ENCODE results near the gene CYSLTR2. TPM values are rescaled to one million over a fixed set of nuclear protein-coding genes. Genes with fewer than 3 reads are reported as not detected.

Gene CYSLTR2, protein sequence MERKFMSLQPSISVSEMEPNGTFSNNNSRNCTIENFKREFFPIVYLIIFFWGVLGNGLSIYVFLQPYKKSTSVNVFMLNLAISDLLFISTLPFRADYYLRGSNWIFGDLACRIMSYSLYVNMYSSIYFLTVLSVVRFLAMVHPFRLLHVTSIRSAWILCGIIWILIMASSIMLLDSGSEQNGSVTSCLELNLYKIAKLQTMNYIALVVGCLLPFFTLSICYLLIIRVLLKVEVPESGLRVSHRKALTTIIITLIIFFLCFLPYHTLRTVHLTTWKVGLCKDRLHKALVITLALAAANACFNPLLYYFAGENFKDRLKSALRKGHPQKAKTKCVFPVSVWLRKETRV
- total RNA-seq, result 1 to 10 TPM; 2.9 to 3.3 TPM

GRCh38 chr13:48653472-48653939 is at the start of gene CYSLTR2:
TSS of gene CYSLTR2 (plus strand) at chr13:48653929. CDS start at chr13:48706818, 52,889 bp downstream.
- DNase-seq (peak; percentile 48), ATAC-seq (peak; percentile 89)
- no peaks in the 10 kb centered on the region for H3K9me3 Mint-ChIP-seq (ENCODE audit: insufficient read depth)
- peak within 1 kb of the TSS; percentile 71 for H3K4me3 Mint-ChIP-seq
- H3K27ac Mint-ChIP-seq, result peak within 1 kb of the TSS; percentile 73
- POLR2A ChIA-PET, result interaction anchor here (0.7 to 1.1 kb wide), 4 partner anchors 78 to 791 kb away, joined by 3 to 6 read pairs (median 3); no protein-coding TSS in a partner anchor
- H3K4me1 Mint-ChIP-seq (ENCODE audit: low read depth), result peaks cover 26% of the 10 kb centered on the region
- no peaks in the 10 kb centered on the region for H3K36me3 Mint-ChIP-seq (ENCODE audit: low read depth)
- CTCF ChIA-PET, result interaction anchor here (1.5 to 1.6 kb wide), 3 partner anchors 74 to 116 kb away, joined by 3 to 5 read pairs (median 3); no protein-coding TSS in a partner anchor
- H3K27me3 Mint-ChIP-seq (ENCODE audit: low read depth), result no peaks in the 10 kb centered on the region

GRCh38 chr13:48615049-48615448 is 38.7 kb upstream of the CYSLTR2 start:
- CTCF ChIA-PET, result interaction anchor here (0.6 kb wide), 1 partner anchor 372 kb away, joined by 3 read pairs; no protein-coding TSS in a partner anchor
- DNase-seq (no peak), ATAC-seq (no peak)
- POLR2A ChIA-PET, result no interaction called here
- Mint-ChIP-seq H3K27ac (no peak overlapping the region), H3K9me3 (ENCODE audit: insufficient read depth) (peaks cover 21% of the 10 kb centered on the region), H3K4me1 (ENCODE audit: low read depth) (no peaks in the 10 kb centered on the region), H3K27me3 (ENCODE audit: low read depth) (no peaks in the 10 kb centered on the region), H3K36me3 (ENCODE audit: low read depth) (peaks cover 2% of the 10 kb centered on the region), H3K4me3 (no peak overlapping the region)

DNA sequence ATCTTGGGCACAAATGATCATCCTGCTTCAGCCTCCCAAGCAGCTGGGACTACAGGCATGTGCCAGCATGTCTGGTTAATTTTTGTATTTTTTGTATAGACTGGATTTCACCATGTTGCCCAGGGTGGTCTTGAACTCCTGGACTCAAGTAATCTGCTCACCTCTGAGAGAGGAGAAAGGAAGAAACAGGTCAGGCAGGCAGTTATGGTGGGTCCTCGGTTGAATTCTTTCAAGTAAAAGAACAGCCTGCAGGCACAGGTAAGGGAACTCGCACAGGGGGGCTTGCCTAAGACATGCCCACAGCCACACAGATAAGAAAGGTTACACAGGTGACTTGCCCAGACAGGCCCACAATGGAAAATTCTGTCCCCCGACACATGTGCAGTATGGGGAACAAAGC is 34.8 kb upstream of the CYSLTR2 start:
- Mint-ChIP-seq H3K27me3 (ENCODE audit: low read depth) (no peaks in the 10 kb centered on the region), H3K4me1 (ENCODE audit: low read depth) (no peaks in the 10 kb centered on the region), H3K27ac (no peak overlapping the region), H3K9me3 (ENCODE audit: insufficient read depth) (peaks cover 40% of the 10 kb centered on the region), H3K4me3 (no peak overlapping the region), H3K36me3 (ENCODE audit: low read depth) (peaks cover 6% of the 10 kb centered on the region)
- DNase-seq (no peak), ATAC-seq (no peak)
- ChIA-PET CTCF (no interaction called here), POLR2A (no interaction called here)

DNA sequence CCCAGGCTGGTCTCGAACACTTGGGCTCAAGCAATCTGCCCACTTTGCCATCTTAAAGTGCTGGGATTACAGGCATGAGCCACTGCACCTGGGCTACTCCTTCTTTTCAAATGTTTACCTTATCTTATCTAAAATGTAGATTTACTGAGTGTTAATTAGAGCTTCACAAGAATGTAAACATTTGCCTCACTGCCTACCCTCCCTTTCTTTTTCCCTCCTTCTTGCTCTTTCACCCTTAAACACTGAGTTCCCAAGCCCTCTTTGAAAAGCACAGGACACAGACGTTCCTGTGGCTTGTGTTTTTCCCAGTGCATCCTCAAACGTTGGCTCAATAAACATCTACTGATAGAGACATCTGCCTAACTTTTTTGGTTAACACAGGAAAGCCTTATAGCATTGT is 32.7 kb upstream of the CYSLTR2 start:
- POLR2A ChIA-PET, result no interaction called here

DNA sequence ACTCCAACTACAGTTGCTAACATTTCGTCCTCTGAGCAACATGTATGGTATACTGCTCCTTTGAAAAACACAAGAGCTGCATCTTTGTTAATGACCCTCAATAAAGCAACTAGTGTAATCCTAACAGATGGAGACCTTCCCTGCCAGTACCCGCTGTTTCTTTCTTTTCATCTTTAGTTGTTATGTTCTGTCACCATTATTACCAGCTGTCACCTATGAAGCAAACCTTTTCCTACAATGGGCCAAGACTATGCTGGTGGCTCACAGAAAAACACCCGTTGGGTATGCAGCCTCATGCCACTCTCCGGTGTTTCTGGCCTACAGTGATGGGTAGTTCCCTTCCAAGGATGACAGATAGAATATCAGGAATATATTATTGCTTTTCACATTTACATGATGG is 29.7 kb upstream of the CYSLTR2 start:
- H3K27ac Mint-ChIP-seq, result no peak overlapping the region
- H3K36me3 Mint-ChIP-seq (ENCODE audit: low read depth), result peaks cover 6% of the 10 kb centered on the region
- H3K27me3 Mint-ChIP-seq (ENCODE audit: low read depth), result no peaks in the 10 kb centered on the region
- no peaks in the 10 kb centered on the region for H3K4me1 Mint-ChIP-seq (ENCODE audit: low read depth)
- no peak overlapping the region for H3K4me3 Mint-ChIP-seq
- ATAC-seq (no peak), DNase-seq (no peak)
- POLR2A ChIA-PET, result no interaction called here
- CTCF ChIA-PET, result interaction anchor here (1.0 kb wide), 1 partner anchor 9 kb away, joined by 3 read pairs; no protein-coding TSS in a partner anchor
- H3K9me3 Mint-ChIP-seq (ENCODE audit: insufficient read depth), result peaks cover 27% of the 10 kb centered on the region

More for the DNA sequence above, 32.7 kb upstream of the CYSLTR2 start:
- CTCF ChIA-PET, result no interaction called here
- DNase-seq, result no peak
- Mint-ChIP-seq H3K36me3 (ENCODE audit: low read depth) (peaks cover 6% of the 10 kb centered on the region), H3K27ac (no peak overlapping the region), H3K27me3 (ENCODE audit: low read depth) (no peaks in the 10 kb centered on the region), H3K4me3 (no peak overlapping the region), H3K4me1 (ENCODE audit: low read depth) (no peaks in the 10 kb centered on the region), H3K9me3 (ENCODE audit: insufficient read depth) (peaks cover 40% of the 10 kb centered on the region)
- ATAC-seq, result no peak

DNA sequence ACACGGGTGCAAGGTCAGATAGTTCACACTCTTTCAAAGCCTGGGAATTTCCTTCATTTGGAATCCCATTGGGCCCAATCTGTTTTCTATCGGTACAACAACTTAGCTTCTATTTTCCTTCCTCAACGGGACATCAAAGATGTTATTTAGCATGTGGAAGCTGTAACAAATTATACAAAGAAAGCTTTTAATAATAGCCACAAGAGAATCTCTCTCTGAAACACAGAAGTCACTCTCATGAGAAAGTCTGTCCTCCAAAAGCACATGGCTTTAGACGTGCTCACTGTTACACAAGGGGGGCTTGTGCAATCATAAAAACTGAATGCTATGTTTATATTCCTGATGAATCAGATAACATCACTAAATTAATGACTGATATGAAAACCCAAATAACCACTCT is 28.9 kb upstream of the CYSLTR2 start:
- Mint-ChIP-seq H3K27me3 (ENCODE audit: low read depth) (no peaks in the 10 kb centered on the region), H3K4me3 (no peak overlapping the region), H3K9me3 (ENCODE audit: insufficient read depth) (peaks cover 25% of the 10 kb centered on the region), H3K4me1 (ENCODE audit: low read depth) (no peaks in the 10 kb centered on the region), H3K36me3 (ENCODE audit: low read depth) (peaks cover 6% of the 10 kb centered on the region), H3K27ac (no peak overlapping the region)
- CTCF ChIA-PET, result no interaction called here
- DNase-seq (no peak), ATAC-seq (no peak)
- POLR2A ChIA-PET, result no interaction called here

- Mint-ChIP-seq H3K27me3 (ENCODE audit: low read depth) (no peaks in the 10 kb centered on the region), H3K27ac (no peak overlapping the region), H3K9me3 (ENCODE audit: insufficient read depth) (peaks cover 19% of the 10 kb centered on the region), H3K4me1 (ENCODE audit: low read depth) (no peaks in the 10 kb centered on the region), H3K4me3 (no peak overlapping the region), H3K36me3 (ENCODE audit: low read depth) (peaks cover 3% of the 10 kb centered on the region)
- ChIA-PET POLR2A (no interaction called here), CTCF (no interaction called here)
- no peak for DNase-seq
- ATAC-seq, result no peak
Measured at GRCh38 chr13:48625413-48626076, 28.2 kb upstream of the CYSLTR2 start.

DNA sequence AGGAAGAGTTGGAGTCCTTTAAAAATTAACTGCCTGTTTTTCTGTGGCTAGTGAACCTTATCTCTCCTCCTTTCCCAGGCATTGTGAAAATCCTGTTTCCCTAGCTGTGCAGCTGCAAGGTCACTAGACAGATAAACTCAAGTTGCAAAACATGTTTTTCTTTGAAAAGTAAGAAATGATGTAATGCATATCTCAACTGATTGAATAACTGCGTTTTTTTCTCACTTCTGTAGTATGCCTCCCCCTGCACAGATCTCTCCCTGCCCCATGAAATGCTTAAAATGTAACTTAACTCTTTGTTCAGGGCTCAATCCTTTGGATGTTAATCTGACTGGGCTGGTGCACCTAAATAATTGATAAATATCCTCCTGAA is 27.7 kb upstream of the CYSLTR2 start:
- no peak overlapping the region for H3K27ac Mint-ChIP-seq
- ATAC-seq (no peak), DNase-seq (no peak)
- H3K36me3 Mint-ChIP-seq (ENCODE audit: low read depth), result peaks cover 3% of the 10 kb centered on the region
- H3K9me3 Mint-ChIP-seq (ENCODE audit: insufficient read depth), result peaks cover 15% of the 10 kb centered on the region
- POLR2A ChIA-PET, result no interaction called here
- H3K27me3 Mint-ChIP-seq (ENCODE audit: low read depth), result no peaks in the 10 kb centered on the region
- H3K4me1 Mint-ChIP-seq (ENCODE audit: low read depth), result no peaks in the 10 kb centered on the region
- no peak overlapping the region for H3K4me3 Mint-ChIP-seq
- CTCF ChIA-PET, result no interaction called here

GRCh38 chr13:48626726-48627451 is 26.8 kb upstream of the CYSLTR2 start:
- Mint-ChIP-seq H3K27me3 (ENCODE audit: low read depth) (no peaks in the 10 kb centered on the region), H3K9me3 (ENCODE audit: insufficient read depth) (peaks cover 8% of the 10 kb centered on the region), H3K27ac (no peak overlapping the region), H3K4me1 (ENCODE audit: low read depth) (no peaks in the 10 kb centered on the region), H3K4me3 (no peak overlapping the region), H3K36me3 (ENCODE audit: low read depth) (no peaks in the 10 kb centered on the region)
- POLR2A ChIA-PET, result no interaction called here
- DNase-seq (no peak), ATAC-seq (no peak)
- CTCF ChIA-PET, result no interaction called here

- H3K27me3 Mint-ChIP-seq (ENCODE audit: low read depth), result no peaks in the 10 kb centered on the region
- no peak for ATAC-seq
- DNase-seq, result no peak
- ChIA-PET CTCF (no interaction called here), POLR2A (no interaction called here)
- no peaks in the 10 kb centered on the region for H3K9me3 Mint-ChIP-seq (ENCODE audit: insufficient read depth)
- no peaks in the 10 kb centered on the region for H3K36me3 Mint-ChIP-seq (ENCODE audit: low read depth)
- no peak overlapping the region for H3K4me3 Mint-ChIP-seq
- H3K4me1 Mint-ChIP-seq (ENCODE audit: low read depth), result no peaks in the 10 kb centered on the region
- no peak overlapping the region for H3K27ac Mint-ChIP-seq
Measured at GRCh38 chr13:48629277-48629676, 24.5 kb upstream of the CYSLTR2 start.

GRCh38 chr13:48630291-48630690 is 23.4 kb upstream of the CYSLTR2 start:
- Mint-ChIP-seq H3K27ac (no peak overlapping the region), H3K4me3 (no peak overlapping the region), H3K4me1 (ENCODE audit: low read depth) (peaks cover 4% of the 10 kb centered on the region), H3K27me3 (ENCODE audit: low read depth) (no peaks in the 10 kb centered on the region), H3K36me3 (ENCODE audit: low read depth) (no peaks in the 10 kb centered on the region), H3K9me3 (ENCODE audit: insufficient read depth) (no peaks in the 10 kb centered on the region)
- POLR2A ChIA-PET, result no interaction called here
- DNase-seq, result no peak
- CTCF ChIA-PET, result no interaction called here
- ATAC-seq, result no peak

- ATAC-seq (no peak), DNase-seq (no peak)
- Mint-ChIP-seq H3K27me3 (ENCODE audit: low read depth) (no peaks in the 10 kb centered on the region), H3K4me3 (no peak overlapping the region), H3K4me1 (ENCODE audit: low read depth) (peaks cover 4% of the 10 kb centered on the region), H3K27ac (no peak overlapping the region), H3K9me3 (ENCODE audit: insufficient read depth) (no peaks in the 10 kb centered on the region), H3K36me3 (ENCODE audit: low read depth) (no peaks in the 10 kb centered on the region)
- CTCF ChIA-PET, result interaction anchor here (1.3 to 1.7 kb wide), 2 partner anchors 13 to 138 kb away, joined by 3 to 4 read pairs; no protein-coding TSS in a partner anchor
- POLR2A ChIA-PET, result no interaction called here
Measured at GRCh38 chr13:48630773-48631172, 23.0 kb upstream of the CYSLTR2 start.

Data from activated CD8-positive, alpha-beta T cell treated with anti-CD3 and anti-CD28 coated beads, Interleukin-2, amount 10 ng/mL, durations not matched to agents 7 days and 5 days (primary cell).